H1 (cell line): ENCODE data around the gene RBCK1. TPM values are rescaled to one million over a fixed set of nuclear protein-coding genes. Genes with fewer than 3 reads are reported as not detected.

ENCODE experiments used
- CTCF ChIA-PET: fragments of 300-600 bp; sonication (Branson Sonifier 250); formaldehyde crosslinking; loops from one replicate; lab custom pipeline; 2021; ENCODE audit not compliant: partially characterized antibody; lab: Charles Lee
- POLR2A ChIA-PET: fragments of 300-600 bp; sonication (Branson Sonifier 250); formaldehyde crosslinking; loops from one replicate; lab custom pipeline; 2021; ENCODE audit warnings: inconsistent platforms; ENCODE audit not compliant: partially characterized antibody; lab: Charles Lee
- DNase-seq, 2 experiments: peaks; one replicate each; pipeline versions ENCODE4 v3.0.0 to v3.0.0-alpha.2; 2010 to 2022; ENCODE audit warnings: low spot score in 2 of 2, low read depth in 1 of 2, mixed read lengths in 1 of 2
- FAIRE-seq: peaks from 2 replicates; lab custom pipeline; 2011; peaks lifted over from hg19 to GRCh38; lab: Jason Lieb, UNC
- H2AFZ ChIP-seq: 2 replicates; pipeline ENCODE4 v1.8.1; 2012; ENCODE audit warnings: low read length, inconsistent platforms
- H2AK5ac ChIP-seq: 2 replicates; pipeline ENCODE4 v1.6.1; 2013; ENCODE audit warnings: low read depth, low read length
- H2BK120ac ChIP-seq: replicated peaks from 2 replicates; pipeline ENCODE3; 2013; ENCODE audit warnings: low read depth, low read length, inconsistent platforms
- H2BK12ac ChIP-seq: 2 replicates; pipeline ENCODE4 v1.6.1; 2013; ENCODE audit warnings: low read depth, low read length
- H2BK15ac ChIP-seq: 2 replicates; pipeline ENCODE4 v1.6.1; 2013; ENCODE audit warnings: low read length
- H2BK20ac ChIP-seq: 2 replicates; pipeline ENCODE4 v1.6.1; 2013; ENCODE audit warnings: low read length
- H2BK5ac ChIP-seq: 2 replicates; pipeline ENCODE4 v1.6.1; 2013; ENCODE audit warnings: low read depth, low read length
- H3K14ac ChIP-seq: 2 replicates; pipeline ENCODE4 v1.6.1; 2013; ENCODE audit warnings: inconsistent platforms; ENCODE audit not compliant: insufficient read length
- H3K18ac ChIP-seq: 2 replicates; pipeline ENCODE4 v1.6.1; 2013; ENCODE audit warnings: low read length; ENCODE audit errors: extremely low read depth
- H3K23ac ChIP-seq: 2 replicates; pipeline ENCODE4 v1.6.1; 2013; ENCODE audit warnings: inconsistent platforms; ENCODE audit not compliant: insufficient read length
- H3K23me2 ChIP-seq: 2 replicates; pipeline ENCODE4 v1.6.1; 2013; ENCODE audit warnings: low read depth, low read length
- H3K27ac ChIP-seq: 2 replicates; pipeline ENCODE4 v1.6.1; 2011; ENCODE audit warnings: low read depth, low read length, inconsistent platforms
- H3K27me3 ChIP-seq, 4 experiments: replicated peaks in 1 of 4; 1 replicate in 1 of 4; 2 replicates in 3 of 4; pipeline versions ENCODE4 v1.6.1 to v1.8.1; 2011 to 2013; ENCODE audit warnings: low read length in 3 of 4, mild to moderate bottlenecking in 3 of 4, inconsistent platforms in 2 of 4, mixed read lengths in 2 of 4, moderate library complexity in 1 of 4; ENCODE audit not compliant: control insufficient read depth in 3 of 4, insufficient read depth in 3 of 4; ENCODE audit errors: extremely low read depth in 1 of 4
- H3K36me3 ChIP-seq, 4 experiments: 2 replicates each; pipeline versions ENCODE4 v1.6.1 to v1.8.1; 2011 to 2013; ENCODE audit warnings: mild to moderate bottlenecking in 4 of 4, low read length in 3 of 4, moderate library complexity in 2 of 4, control low read depth in 1 of 4, inconsistent platforms in 1 of 4; ENCODE audit not compliant: insufficient read depth in 4 of 4, control insufficient read depth in 2 of 4
- H3K4ac ChIP-seq: replicated peaks from 2 replicates; pipeline ENCODE3; 2013; ENCODE audit warnings: low read length, low read depth, mixed read lengths, inconsistent platforms; ENCODE audit not compliant: insufficient read length
- H3K4me1 ChIP-seq, 4 experiments: replicated peaks in 1 of 4; 1 replicate in 1 of 4; 2 replicates in 3 of 4; pipeline versions ENCODE4 v1.6.1 to v1.8.1; 2011 to 2013; ENCODE audit warnings: low read length in 3 of 4, inconsistent platforms in 2 of 4, mixed read lengths in 1 of 4; ENCODE audit not compliant: insufficient read depth in 4 of 4, control insufficient read depth in 3 of 4
- H3K4me2 ChIP-seq, 2 experiments: 2 replicates each; pipeline versions ENCODE4 v1.6.1 to v1.8.1; 2011 to 2013; ENCODE audit warnings: low read depth in 2 of 2, low read length in 2 of 2, control low read depth in 1 of 2, inconsistent platforms in 1 of 2, mild to moderate bottlenecking in 1 of 2; ENCODE audit not compliant: insufficient read depth in 1 of 2
- H3K4me3 ChIP-seq, 4 experiments: fragments of 200-600, 300-600 bp in 1 of 4; sonication (generic), shearing (Covaris generic), sonication (Bioruptor Twin) in 1 of 4; 2 replicates each; pipeline versions ENCODE4 v1.5.1 to v1.8.1; 2011 to 2016; ENCODE audit warnings: low read length in 4 of 4, low read depth in 3 of 4, control low read depth in 2 of 4, inconsistent platforms in 2 of 4, mild to moderate bottlenecking in 2 of 4, mixed read lengths in 1 of 4, moderate library complexity in 1 of 4; ENCODE audit not compliant: insufficient read depth in 2 of 4; ENCODE audit errors: extremely low read depth in 1 of 4
- H3K56ac ChIP-seq: replicated peaks from 2 replicates; pipeline ENCODE3; 2013; ENCODE audit warnings: low read depth, mild to moderate bottlenecking, mixed read lengths, low read length, inconsistent platforms; ENCODE audit not compliant: insufficient read length
- H3K79me1 ChIP-seq: 2 replicates; pipeline ENCODE4 v1.6.1; 2013; ENCODE audit warnings: low read depth, low read length, control low read depth
- H3K79me2 ChIP-seq, 2 experiments: 2 replicates each; pipeline versions ENCODE4 v1.6.1 to v1.8.1; 2012 to 2013; ENCODE audit warnings: low read length in 2 of 2, mild to moderate bottlenecking in 2 of 2, inconsistent platforms in 1 of 2; ENCODE audit not compliant: insufficient read depth in 2 of 2, control insufficient read depth in 1 of 2
- H3K9ac ChIP-seq, 4 experiments: replicated peaks in 1 of 4; 1 replicate in 1 of 4; 2 replicates in 3 of 4; pipeline versions ENCODE4 v1.6.1 to v1.8.1; 2011 to 2013; ENCODE audit warnings: low read depth in 3 of 4, low read length in 3 of 4, control low read depth in 2 of 4, mild to moderate bottlenecking in 2 of 4, moderate library complexity in 2 of 4, inconsistent platforms in 1 of 4; ENCODE audit errors: extremely low read depth in 1 of 4
- H3K9me3 ChIP-seq, 2 experiments: 2 replicates each; pipeline versions ENCODE4 v1.6.1 to v1.8.1; 2012 to 2013; ENCODE audit warnings: mild to moderate bottlenecking in 2 of 2, moderate library complexity in 2 of 2, control low read depth in 1 of 2, inconsistent platforms in 1 of 2, low read depth in 1 of 2, low read length in 1 of 2, mixed read lengths in 1 of 2; ENCODE audit not compliant: insufficient read depth in 2 of 2
- H4K20me1 ChIP-seq, 2 experiments: replicated peaks in 1 of 2; 2 replicates each; pipeline versions ENCODE3 to v1.8.1; 2011 to 2013; ENCODE audit warnings: inconsistent platforms in 2 of 2, low read length in 2 of 2, mild to moderate bottlenecking in 1 of 2; ENCODE audit not compliant: insufficient read depth in 2 of 2, control insufficient read depth in 1 of 2
- H4K5ac ChIP-seq: 2 replicates; pipeline ENCODE4 v1.6.1; 2013; ENCODE audit warnings: low read length, low read depth, mixed read lengths, inconsistent platforms; ENCODE audit not compliant: insufficient read length
- H4K8ac ChIP-seq: 2 replicates; pipeline ENCODE4 v1.8.0; 2013; ENCODE audit warnings: mild to moderate bottlenecking, moderate library complexity, low read length, inconsistent platforms; ENCODE audit not compliant: insufficient read depth; ENCODE audit errors: extremely low read depth
- H4K91ac ChIP-seq: replicated peaks from 2 replicates; pipeline ENCODE3; 2013; ENCODE audit warnings: low read length, mixed read lengths, inconsistent platforms; ENCODE audit not compliant: insufficient read length
- RAD21 ChIP-seq, 2 experiments: IDR thresholded peaks in 1 of 2; conservative IDR thresholded peaks in 1 of 2; 2 replicates each; pipeline ENCODE4 v1.6.1; 2011; ENCODE audit warnings: low read depth in 2 of 2, low read length in 2 of 2, improper control_type of control experiment in 1 of 2, inconsistent platforms in 1 of 2, mild to moderate bottlenecking in 1 of 2, moderate library complexity in 1 of 2
- RBBP5 ChIP-seq: IDR thresholded peaks from 2 replicates; pipeline ENCODE4 v1.7.1; 2012; ENCODE audit warnings: low read depth, mild to moderate bottlenecking, inconsistent platforms, low read length, moderate library complexity, borderline replicate concordance
- SAP30 ChIP-seq: fragments of 300-600 bp; sonication (generic); IDR thresholded peaks from 2 replicates; pipeline ENCODE4 v1.7.1; 2012; ENCODE audit warnings: low read length, moderate library complexity, mild to moderate bottlenecking, inconsistent platforms; ENCODE audit not compliant: insufficient read depth, insufficient replicate concordance
- YY1 ChIP-seq: IDR thresholded peaks from 2 replicates; pipeline ENCODE4 v1.6.1; 2011; ENCODE audit warnings: low read depth, mild to moderate bottlenecking, low read length
- WGBS, 2 experiments: shearing (Covaris generic) in 1 of 2; methylation state at CpG; one replicate each; pipeline versions ENCODE4 v1.1.6 to v1.1.7; 2013 to 2015; ENCODE audit warnings: low lambda C conversion rate in 2 of 2, mixed read lengths in 2 of 2, inconsistent platforms in 1 of 2, low coverage in 1 of 2, missing lambda C conversion rate in 1 of 2; ENCODE audit not compliant: insufficient replicate concordance in 2 of 2, insufficient coverage in 1 of 2, insufficient read length in 1 of 2; ENCODE audit errors: extremely low coverage in 1 of 2, missing lambda C conversion rate in 1 of 2; 5-methylcytosine and 5-hydroxymethylcytosine counted together
- polyA plus RNA-seq, 7 experiments: library from polyadenylated mRNA; depleted of rRNA in 3 of 7; stranded (reverse) in 5 of 7; unstranded in 2 of 7; fragments of >200 nt in 5 of 7; fragments of 200-250 nt in 2 of 7; gene quantifications; 1 replicate in 5 of 7; 2 replicates in 1 of 7; 4 replicates in 1 of 7; pipeline versions ENCODE4 v1.2.1 to v1.2.3, GENCODE V29; 2011 to 2013; ENCODE audit warnings: missing spikeins in 2 of 7, mixed read lengths in 2 of 7
- total RNA-seq: library from RNA; stranded (reverse); fragmentation: NEBNext Ultra II Directional; extraction: Animal tissue kit (Norgen Biotek cat#: 25700); gene quantifications from 2 replicates; pipeline ENCODE4 v1.2.1, GENCODE V29; 2021

Gene RBCK1
- total and polyA plus RNA-seq, 2 of the 8 experiments (the other 6 are each of a cell fraction or from before 2014, with no cell fraction given) = 43.1 to 54.7 TPM

DNA sequence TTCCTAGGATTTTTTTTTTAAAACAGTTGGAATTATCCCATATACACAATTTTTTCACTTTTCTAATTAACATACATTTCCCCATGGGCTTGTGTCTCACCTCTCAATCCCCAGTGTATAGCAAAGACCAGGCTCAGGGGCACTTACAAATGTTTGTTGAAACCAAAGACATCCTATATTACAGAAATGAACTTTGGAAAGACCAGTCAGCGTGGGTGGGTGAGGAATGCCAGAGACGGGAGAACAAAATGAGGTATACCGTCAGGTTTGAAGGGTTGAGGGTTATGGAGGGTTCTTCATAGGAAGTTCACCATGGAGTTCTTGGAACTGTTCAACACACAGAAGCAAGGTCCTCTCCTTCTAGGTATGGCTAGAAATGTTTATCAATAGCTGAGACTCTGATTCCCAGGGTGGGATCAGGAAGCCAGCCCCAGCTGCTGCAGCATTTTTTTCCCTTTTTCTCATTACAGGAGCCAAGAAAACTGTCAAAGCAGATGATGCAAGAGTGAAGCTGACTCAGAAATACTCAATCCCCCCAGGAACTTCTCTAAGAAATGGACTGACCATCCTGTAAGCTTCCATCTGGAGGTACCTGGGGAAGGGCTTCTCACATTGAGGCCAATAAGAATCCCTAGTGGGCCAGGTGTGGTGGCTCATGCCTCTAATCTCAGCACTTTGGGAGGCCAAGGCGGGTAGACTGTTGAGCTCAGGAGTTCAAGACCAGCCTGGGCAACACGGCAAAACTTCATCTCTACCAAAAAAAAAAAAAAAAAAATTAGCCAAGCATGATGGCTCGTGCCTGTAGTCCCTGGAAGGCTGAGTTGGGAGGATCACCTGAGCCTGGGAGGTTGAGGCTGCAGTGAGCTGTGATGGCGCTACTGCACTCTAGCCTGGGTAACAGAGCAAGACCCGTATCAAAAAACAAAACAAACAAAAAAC is 70.2 kb downstream of the RBCK1 start:
- Histone ChIP-seq H3K9me3 (no peaks in the 10 kb centered on the region; a peak in 1 of 4 replicates), H4K5ac (no peak overlapping the region), H3K9ac (no peak overlapping the region), H4K20me1 (peaks cover 0 to 2% of the 10 kb centered on the region in 2 experiments), H3K4me3 (no peak overlapping the region), H3K4ac (no peak overlapping the region), H3K18ac (no peak overlapping the region), H4K8ac (no peak overlapping the region), H3K23ac (no peak overlapping the region), H3K36me3 (peaks cover 9 to 40% (median 25%) of the 10 kb centered on the region in 4 experiments; a peak in 7 of 8 replicates), H2BK20ac (no peak overlapping the region), H3K27me3 (no peaks in the 10 kb centered on the region), H3K27ac (no peak overlapping the region), H2BK120ac (no peak overlapping the region), H3K4me1 (no peaks in the 10 kb centered on the region), H4K91ac (no peak overlapping the region), H2BK12ac (no peak overlapping the region), H3K79me2 (no peaks in the 10 kb centered on the region), H2BK5ac (no peak overlapping the region), H3K4me2 (no peak overlapping the region), H3K23me2 (no peaks in the 10 kb centered on the region), H2BK15ac (no peak overlapping the region), H3K79me1 (no peaks in the 10 kb centered on the region), H2AK5ac (no peak overlapping the region), H2AFZ (no peak overlapping the region), H3K14ac (no peak overlapping the region), H3K56ac (no peak overlapping the region)
- DNase-seq (no peak), FAIRE-seq (no peak)
- POLR2A ChIA-PET = interaction anchor here (0.8 to 2.3 kb wide), 4 partner anchors 9 to 124 kb away, joined by 3 to 6 read pairs (median 4); no protein-coding TSS in a partner anchor
- WGBS, 2 experiments = 91% methylated on average over 8 of the region's 8 CpGs; no CpG with 5 or more reads in 1 of the 2 experiments
- CTCF ChIA-PET = interaction anchor here (0.6 to 5.3 kb wide), 18 partner anchors 8 to 1666 kb away, joined by 3 to 36 read pairs (median 5); no protein-coding TSS in a partner anchor
- no peak for TF ChIP-seq RAD21 (IDR thresholded peaks at IDR 0.05 in 1 of 2, conservative IDR thresholded peaks at IDR 0.05 in 1 of 2; ENCODE audit: low read depth in 2 of 2, low read length in 2 of 2)
- TF ChIP-seq SAP30 = no peak
- no peak for TF ChIP-seq YY1
- TF ChIP-seq RBBP5 = no peak
